H9 (cell line): ENCODE data around the gene PRAMEF1. TPM values are rescaled to one million over a fixed set of nuclear protein-coding genes. Genes with fewer than 3 reads are reported as not detected.

Source experiments
- DNase-seq: peaks from one replicate; pipeline ENCODE4 v3.0.0-alpha.2; 2017
- H2AFZ ChIP-seq: one replicate; pipeline ENCODE4 v1.6.1; 2013; ENCODE audit warnings: mild to moderate bottlenecking, low read length, control low read depth, moderate library complexity
- H2AK5ac ChIP-seq: 2 replicates; pipeline ENCODE4 v1.6.1; 2013; ENCODE audit warnings: low read length, control low read depth, mixed read lengths; ENCODE audit not compliant: insufficient read length
- H2BK120ac ChIP-seq: one replicate; pipeline ENCODE4 v1.6.1; 2013; ENCODE audit warnings: low read depth, mild to moderate bottlenecking, low read length, control low read depth, inconsistent platforms; ENCODE audit not compliant: poor library complexity, severe bottlenecking
- H2BK12ac ChIP-seq: 2 replicates; pipeline ENCODE4 v1.6.1; 2013; ENCODE audit warnings: low read length, control low read depth, mixed read lengths, low read depth; ENCODE audit not compliant: insufficient read length
- H2BK15ac ChIP-seq: 2 replicates; pipeline ENCODE4 v1.6.1; 2013; ENCODE audit warnings: low read depth, low read length, control low read depth
- H2BK20ac ChIP-seq: one replicate; pipeline ENCODE4 v1.6.1; 2013; ENCODE audit warnings: low read depth, mild to moderate bottlenecking, low read length, control low read depth, inconsistent platforms; ENCODE audit not compliant: poor library complexity, severe bottlenecking
- H2BK5ac ChIP-seq: 2 replicates; pipeline ENCODE4 v1.6.1; 2013; ENCODE audit warnings: low read length, control low read depth, mixed read lengths; ENCODE audit not compliant: insufficient read length
- H3K14ac ChIP-seq: 2 replicates; pipeline ENCODE4 v1.6.1; 2013; ENCODE audit warnings: low read length, control low read depth; ENCODE audit not compliant: insufficient read depth
- H3K18ac ChIP-seq: 2 replicates; pipeline ENCODE4 v1.6.1; 2013; ENCODE audit warnings: low read depth, mild to moderate bottlenecking, mixed read lengths, low read length, control low read depth; ENCODE audit not compliant: insufficient read length
- H3K23ac ChIP-seq: 2 replicates; pipeline ENCODE4 v1.6.1; 2013; ENCODE audit warnings: low read length, control low read depth, mixed read lengths, low read depth; ENCODE audit not compliant: insufficient read length
- H3K23me2 ChIP-seq: 2 replicates; pipeline ENCODE4 v1.6.1; 2013; ENCODE audit warnings: low read depth, mild to moderate bottlenecking, mixed read lengths, low read length, control low read depth; ENCODE audit not compliant: insufficient read length, poor library complexity, severe bottlenecking
- H3K27ac ChIP-seq: 2 replicates; pipeline ENCODE4 v1.5.1; 2013; ENCODE audit warnings: low read length, control low read depth, mixed read lengths, low read depth; ENCODE audit not compliant: insufficient read length
- H3K27me3 ChIP-seq: 2 replicates; pipeline ENCODE4 v1.6.1; 2013; ENCODE audit warnings: low read length, control low read depth, inconsistent platforms; ENCODE audit not compliant: insufficient read depth
- H3K4ac ChIP-seq: 2 replicates; pipeline ENCODE4 v1.6.1; 2013; ENCODE audit warnings: low read depth, mild to moderate bottlenecking, control low read depth, inconsistent platforms, low read length, moderate library complexity
- H3K4me1 ChIP-seq: 2 replicates; pipeline ENCODE4 v1.6.1; 2013; ENCODE audit warnings: low read length, control low read depth, inconsistent platforms; ENCODE audit not compliant: insufficient read depth
- H3K4me2 ChIP-seq: 2 replicates; pipeline ENCODE4 v1.6.1; 2013; ENCODE audit warnings: low read length, control low read depth, mixed read lengths; ENCODE audit not compliant: insufficient read length, insufficient read depth
- H3K56ac ChIP-seq: 2 replicates; pipeline ENCODE4 v1.6.1; 2013; ENCODE audit warnings: low read depth, mild to moderate bottlenecking, mixed read lengths, low read length, control low read depth; ENCODE audit not compliant: insufficient read length
- H3K79me1 ChIP-seq: 2 replicates; pipeline ENCODE4 v1.6.1; 2013; ENCODE audit warnings: low read depth, mild to moderate bottlenecking, moderate library complexity, low read length, control low read depth, inconsistent platforms; ENCODE audit not compliant: insufficient read depth, poor library complexity, severe bottlenecking
- H3K79me2 ChIP-seq: 2 replicates; pipeline ENCODE4 v1.6.1; 2013; ENCODE audit warnings: low read length, control low read depth, inconsistent platforms; ENCODE audit not compliant: insufficient read depth
- H3K9ac ChIP-seq: 2 replicates; pipeline ENCODE4 v1.6.1; 2013; ENCODE audit warnings: low read length, control low read depth, mixed read lengths; ENCODE audit not compliant: insufficient read length; ENCODE audit errors: extremely low read depth
- H3K9me3 ChIP-seq: one replicate; pipeline ENCODE4 v1.6.1; 2013; ENCODE audit warnings: low read depth, low read length, inconsistent platforms; ENCODE audit not compliant: control insufficient read depth
- H3T11ph ChIP-seq: one replicate; pipeline ENCODE4 v1.6.1; 2013; ENCODE audit warnings: mild to moderate bottlenecking, low read length, control low read depth, inconsistent platforms
- H4K20me1 ChIP-seq: one replicate; pipeline ENCODE4 v1.6.1; 2013; ENCODE audit not compliant: control insufficient read depth, insufficient read length, insufficient read depth
- H4K5ac ChIP-seq: 2 replicates; pipeline ENCODE4 v1.6.1; 2013; ENCODE audit warnings: low read depth, mild to moderate bottlenecking, mixed read lengths, low read length, control low read depth; ENCODE audit not compliant: insufficient read length
- H4K8ac ChIP-seq: replicated peaks from 2 replicates; pipeline ENCODE4 v1.6.1; 2013; ENCODE audit warnings: low read length, control low read depth, mixed read lengths, low read depth; ENCODE audit not compliant: insufficient read length
- H4K91ac ChIP-seq: 2 replicates; pipeline ENCODE4 v1.6.1; 2013; ENCODE audit warnings: low read depth, mild to moderate bottlenecking, moderate library complexity, mixed read lengths, low read length, control low read depth; ENCODE audit not compliant: insufficient read length
- H3K27ac Mint-ChIP-seq, 3 experiments: 2 replicates in 2 of 3; 3 replicates in 1 of 3; pipeline ENCODE4 v1.8.0; 2020 to 2021; ENCODE audit warnings: mixed read lengths in 3 of 3, mild to moderate bottlenecking in 1 of 3, moderate library complexity in 1 of 3
- H3K27me3 Mint-ChIP-seq: 2 replicates; pipeline ENCODE4 v1.8.0; 2021; ENCODE audit warnings: low read depth, mild to moderate bottlenecking, moderate library complexity, mixed read lengths
- H3K36me3 Mint-ChIP-seq, 3 experiments: 2 replicates in 2 of 3; 3 replicates in 1 of 3; pipeline ENCODE4 v1.8.0; 2020 to 2021; ENCODE audit warnings: low read depth in 3 of 3, mixed read lengths in 3 of 3; ENCODE audit not compliant: insufficient read depth in 1 of 3
- H3K4me1 Mint-ChIP-seq, 2 experiments: 2 replicates each; pipeline ENCODE4 v1.8.0; 2020; ENCODE audit warnings: mixed read lengths in 2 of 2
- H3K4me3 Mint-ChIP-seq, 2 experiments: 2 replicates in 1 of 2; 3 replicates in 1 of 2; pipeline ENCODE4 v1.8.0; 2020 to 2021; ENCODE audit warnings: mild to moderate bottlenecking in 2 of 2, mixed read lengths in 2 of 2, moderate library complexity in 1 of 2
- H3K9me3 Mint-ChIP-seq, 2 experiments: 2 replicates in 1 of 2; 3 replicates in 1 of 2; pipeline ENCODE4 v1.8.0; 2020; ENCODE audit warnings: mild to moderate bottlenecking in 2 of 2, mixed read lengths in 2 of 2, moderate library complexity in 1 of 2
- WGBS: extraction: QIAGEN DNeasy Blood & Tissue Kit; methylation state at CpG from one replicate; pipeline ENCODE4 v1.1.7; 2013; ENCODE audit warnings: missing lambda C conversion rate, low lambda C conversion rate, mixed read lengths; ENCODE audit not compliant: insufficient read length; ENCODE audit errors: extremely low coverage; 5-methylcytosine and 5-hydroxymethylcytosine counted together
- total RNA-seq: library from RNA; stranded (reverse); gene quantifications from 2 replicates; pipeline ENCODE4 v1.2.1, GENCODE V29; 2021
- TF ChIP-seq, protein P1 (sequence below): fragments of 200-600 bp; sonication (generic); conservative IDR thresholded peaks from 3 replicates; pipeline ENCODE4 v1.8.0; 2021; ENCODE audit warnings: antibody characterized with exemption, mild to moderate bottlenecking

Gene PRAMEF1
- total RNA-seq, 1 experiment from 2014 or later, result not detected

DNA sequence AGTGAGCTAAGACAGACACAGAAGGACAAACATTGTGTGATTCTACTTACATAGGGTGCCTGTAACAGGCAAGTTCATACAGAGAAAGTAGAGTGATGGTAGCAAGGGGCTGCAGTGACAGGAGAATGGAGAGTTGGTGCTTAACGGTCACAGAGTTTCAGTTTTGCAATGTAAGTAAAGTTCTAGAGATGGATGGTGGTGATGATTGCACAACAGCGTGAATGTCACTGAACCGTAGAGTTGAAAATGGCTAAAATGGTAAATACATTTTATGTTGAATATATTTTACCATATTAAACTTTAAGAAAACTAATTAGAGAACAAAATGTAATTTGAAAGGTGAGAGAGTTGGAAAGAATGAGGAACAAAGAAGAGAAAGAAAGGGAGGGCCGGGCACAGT lies 36.5 kb upstream of the PRAMEF1 start:
- H3K9me3 Mint-ChIP-seq, result peaks cover 0 to 3% of the 10 kb centered on the region in 2 experiments; a peak in 1 of 5 replicates
- H3K4me1 Mint-ChIP-seq, result peaks cover 2 to 5% of the 10 kb centered on the region in 2 experiments; a peak in 2 of 4 replicates
- TF ChIP-seq, protein P1, sequence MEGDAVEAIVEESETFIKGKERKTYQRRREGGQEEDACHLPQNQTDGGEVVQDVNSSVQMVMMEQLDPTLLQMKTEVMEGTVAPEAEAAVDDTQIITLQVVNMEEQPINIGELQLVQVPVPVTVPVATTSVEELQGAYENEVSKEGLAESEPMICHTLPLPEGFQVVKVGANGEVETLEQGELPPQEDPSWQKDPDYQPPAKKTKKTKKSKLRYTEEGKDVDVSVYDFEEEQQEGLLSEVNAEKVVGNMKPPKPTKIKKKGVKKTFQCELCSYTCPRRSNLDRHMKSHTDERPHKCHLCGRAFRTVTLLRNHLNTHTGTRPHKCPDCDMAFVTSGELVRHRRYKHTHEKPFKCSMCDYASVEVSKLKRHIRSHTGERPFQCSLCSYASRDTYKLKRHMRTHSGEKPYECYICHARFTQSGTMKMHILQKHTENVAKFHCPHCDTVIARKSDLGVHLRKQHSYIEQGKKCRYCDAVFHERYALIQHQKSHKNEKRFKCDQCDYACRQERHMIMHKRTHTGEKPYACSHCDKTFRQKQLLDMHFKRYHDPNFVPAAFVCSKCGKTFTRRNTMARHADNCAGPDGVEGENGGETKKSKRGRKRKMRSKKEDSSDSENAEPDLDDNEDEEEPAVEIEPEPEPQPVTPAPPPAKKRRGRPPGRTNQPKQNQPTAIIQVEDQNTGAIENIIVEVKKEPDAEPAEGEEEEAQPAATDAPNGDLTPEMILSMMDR, result no peak
- Histone ChIP-seq H4K20me1 (no peaks in the 10 kb centered on the region), H2BK5ac (no peak overlapping the region), H4K91ac (no peak overlapping the region), H3K9ac (no peak overlapping the region), H3K79me1 (no peaks in the 10 kb centered on the region), H3K27ac (no peak overlapping the region), H3K56ac (no peak overlapping the region), H3K4ac (no peak overlapping the region), H3T11ph (no peak overlapping the region), H3K23me2 (no peaks in the 10 kb centered on the region), H3K27me3 (no peaks in the 10 kb centered on the region), H2AFZ (no peak overlapping the region), H2BK20ac (no peak overlapping the region), H3K9me3 (no peaks in the 10 kb centered on the region), H2BK15ac (no peak overlapping the region), H3K79me2 (no peaks in the 10 kb centered on the region), H3K4me2 (no peak overlapping the region), H3K14ac (no peak overlapping the region), H4K8ac (no peak overlapping the region), H3K4me1 (no peaks in the 10 kb centered on the region), H4K5ac (no peak overlapping the region), H2AK5ac (no peak overlapping the region), H3K18ac (no peak overlapping the region), H3K23ac (no peak overlapping the region), H2BK12ac (no peak overlapping the region), H2BK120ac (no peak overlapping the region)
- H3K36me3 Mint-ChIP-seq, result no peaks in the 10 kb centered on the region
- H3K27me3 Mint-ChIP-seq, result peaks cover 9% of the 10 kb centered on the region
- WGBS, result no CpG with 5 or more reads among the region's 4 CpGs
- DNase-seq, result no peak
- no peak overlapping the region for H3K4me3 Mint-ChIP-seq
- no peak overlapping the region for H3K27ac Mint-ChIP-seq
